ENCODE results near the gene CAT.

- no peak for TF ChIP-seq CTCF (IDR thresholded peaks at IDR 0.05)
- no peak for TF ChIP-seq POLR2A (IDR thresholded peaks at IDR 0.05)
- no peak for TF ChIP-seq POLR2AphosphoS5 (IDR thresholded peaks at IDR 0.05; ENCODE audit: insufficient read depth in 1 of 2, low read depth in 1 of 2)
Observed at GRCh38 chr11:34459507-34460162, 20.9 kb downstream of the CAT start.

All from vagina (tissue), 2 donors.